Measurements from ENCODE around the gene OR56B1.
A peak's percentile ranks its signal among the peaks of the same experiment; 100 is the strongest.
"Not testable (repeated sequence)": the region's sequence is repeated elsewhere in the genome, so short reads cannot be mapped to it uniquely, and the experiment has no call there.

The OR56B1 gene, protein sequence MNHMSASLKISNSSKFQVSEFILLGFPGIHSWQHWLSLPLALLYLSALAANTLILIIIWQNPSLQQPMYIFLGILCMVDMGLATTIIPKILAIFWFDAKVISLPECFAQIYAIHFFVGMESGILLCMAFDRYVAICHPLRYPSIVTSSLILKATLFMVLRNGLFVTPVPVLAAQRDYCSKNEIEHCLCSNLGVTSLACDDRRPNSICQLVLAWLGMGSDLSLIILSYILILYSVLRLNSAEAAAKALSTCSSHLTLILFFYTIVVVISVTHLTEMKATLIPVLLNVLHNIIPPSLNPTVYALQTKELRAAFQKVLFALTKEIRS

DNA sequence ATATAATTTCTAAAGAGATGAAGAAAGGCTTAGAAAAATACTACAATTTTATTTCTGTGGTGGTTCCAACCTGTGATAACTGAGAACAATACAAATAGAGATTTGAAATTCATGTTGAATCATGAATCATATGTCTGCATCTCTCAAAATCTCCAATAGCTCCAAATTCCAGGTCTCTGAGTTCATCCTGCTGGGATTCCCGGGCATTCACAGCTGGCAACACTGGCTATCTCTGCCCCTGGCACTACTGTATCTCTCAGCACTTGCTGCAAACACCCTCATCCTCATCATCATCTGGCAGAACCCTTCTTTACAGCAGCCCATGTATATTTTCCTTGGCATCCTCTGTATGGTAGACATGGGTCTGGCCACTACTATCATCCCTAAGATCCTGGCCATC, at the start of gene OR56B1:
Gene OR56B1, plus strand, starts transcription at position 53 of the 400 bp plus-strand sequence. Its CDS starts 69 bp downstream, at position 122.
- no peak for DNase-seq

DNA sequence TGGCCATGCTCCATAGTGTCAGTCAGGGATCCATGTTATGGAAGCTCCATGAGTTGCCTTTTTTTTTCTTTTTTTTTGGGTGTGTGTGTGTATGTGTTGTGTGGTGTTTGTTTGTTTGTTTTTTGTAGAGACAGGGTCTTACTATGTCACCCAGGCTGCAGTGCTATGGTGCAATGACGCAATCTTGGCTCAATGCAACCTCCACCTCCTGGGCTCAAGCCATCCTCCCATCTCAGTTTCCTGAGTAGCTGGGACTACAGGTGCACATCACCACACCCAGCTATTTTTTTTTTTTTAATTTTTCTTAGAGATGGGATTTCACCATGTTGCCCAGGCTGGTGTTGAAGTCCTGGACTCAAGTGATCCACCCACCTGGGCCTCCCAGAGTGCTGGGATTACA, 47.8 kb upstream of the OR56B1 start:
- DNase-seq, result no peak

DNA sequence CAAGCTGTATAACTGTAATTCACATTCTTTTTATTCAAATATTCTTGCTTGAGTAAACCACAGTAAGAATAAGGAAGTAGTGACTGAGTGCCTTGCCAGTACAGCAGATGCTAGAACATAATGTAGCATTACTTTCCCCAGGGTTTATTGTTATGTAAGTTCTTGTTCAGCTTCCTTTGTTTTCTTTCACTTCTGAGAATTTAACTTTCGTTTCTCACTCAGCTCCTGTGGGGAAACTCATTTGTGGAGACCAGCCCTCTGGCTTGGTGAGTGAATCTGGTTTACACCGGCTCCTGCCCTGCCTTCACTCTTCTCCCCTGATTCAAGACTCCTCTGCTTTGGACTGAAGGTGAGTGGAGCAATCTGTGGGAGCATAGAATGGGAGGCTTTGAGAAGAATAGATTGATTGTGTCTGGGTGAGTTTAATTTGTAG, 46.7 kb upstream of the OR56B1 start, which contains the start of gene TRIM22:
Gene TRIM22, plus strand, starts transcription at position 240 of the 433 bp plus-strand sequence. CDS start 6,443 bp downstream, outside the sequence.
- peak; percentile 57 for DNase-seq

DNA sequence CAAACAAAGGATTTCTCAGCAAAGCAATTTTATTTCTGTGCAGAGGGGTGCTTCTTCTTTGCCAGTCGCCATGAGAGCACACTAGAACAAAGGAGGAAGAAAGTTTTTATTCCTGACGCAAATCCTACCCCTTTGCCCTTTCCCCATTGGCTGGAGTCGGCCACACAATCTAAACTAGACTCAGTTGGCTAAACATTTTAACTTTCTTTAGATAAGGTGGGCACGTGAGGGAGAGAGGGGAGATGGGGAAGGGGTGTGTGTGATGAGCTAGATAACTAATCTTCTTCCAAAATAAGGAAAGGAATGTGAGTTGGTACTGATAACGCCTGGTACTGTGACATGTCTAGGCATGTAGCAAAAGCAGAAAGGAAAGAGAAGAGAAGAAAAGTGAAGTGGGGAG, 46.0 kb upstream of the OR56B1 start:
- no peak for DNase-seq

DNA sequence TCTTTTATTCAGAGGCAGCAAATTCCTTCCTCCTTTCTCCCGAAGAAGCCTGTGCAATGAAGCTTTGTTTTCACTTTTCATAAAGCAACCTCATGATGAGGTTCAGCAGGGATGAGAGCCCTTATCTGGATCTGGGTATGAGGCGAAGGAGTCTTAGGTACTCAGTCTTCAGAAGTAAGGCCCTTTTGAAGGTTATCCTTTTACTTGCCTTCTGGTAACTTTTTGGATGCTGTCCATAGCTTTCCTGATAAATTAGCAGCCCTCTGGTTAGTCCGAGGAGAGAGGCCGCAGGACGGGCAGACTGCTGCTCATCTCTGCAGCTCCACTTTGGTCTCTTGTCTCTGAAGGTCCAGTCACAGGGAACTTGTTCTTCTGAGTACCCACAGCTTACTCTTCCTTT, 45.5 kb upstream of the OR56B1 start:
- DNase-seq, result no peak

DNA sequence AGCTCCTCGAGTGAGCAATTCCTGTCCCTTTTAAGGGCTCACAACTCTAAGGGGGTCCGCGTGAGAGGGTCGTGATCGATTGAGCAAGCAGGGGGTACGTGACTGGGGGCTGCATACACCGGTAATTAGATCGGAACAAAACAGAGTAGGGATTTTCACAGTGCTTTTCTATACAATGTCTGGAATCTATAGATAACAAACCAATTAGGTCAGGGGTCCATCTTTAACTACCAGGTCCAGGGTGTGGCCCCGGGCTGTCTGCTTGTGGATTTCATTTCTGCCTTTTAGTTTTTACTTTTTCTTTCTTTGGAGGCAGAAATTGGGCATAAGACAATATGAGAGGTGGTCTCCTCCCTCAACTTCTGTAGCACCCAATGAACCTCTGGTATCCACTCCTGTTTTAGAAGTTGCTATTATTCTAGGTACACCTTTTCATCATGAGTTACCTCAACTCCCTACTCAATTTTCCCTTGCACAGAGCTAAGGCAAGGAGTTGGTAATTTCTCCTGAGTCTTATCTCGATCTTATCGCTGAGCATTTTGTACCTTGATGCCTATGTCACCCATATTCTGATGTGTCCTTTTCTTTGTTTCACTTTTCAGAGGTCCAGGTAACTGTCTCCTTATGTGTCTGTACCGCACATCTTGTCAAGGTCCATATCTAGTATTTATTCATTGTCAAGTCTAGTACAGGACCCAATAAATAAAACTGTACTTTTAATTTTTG, 44.8 kb upstream of the OR56B1 start:
- not testable (repeated sequence) for DNase-seq

DNA sequence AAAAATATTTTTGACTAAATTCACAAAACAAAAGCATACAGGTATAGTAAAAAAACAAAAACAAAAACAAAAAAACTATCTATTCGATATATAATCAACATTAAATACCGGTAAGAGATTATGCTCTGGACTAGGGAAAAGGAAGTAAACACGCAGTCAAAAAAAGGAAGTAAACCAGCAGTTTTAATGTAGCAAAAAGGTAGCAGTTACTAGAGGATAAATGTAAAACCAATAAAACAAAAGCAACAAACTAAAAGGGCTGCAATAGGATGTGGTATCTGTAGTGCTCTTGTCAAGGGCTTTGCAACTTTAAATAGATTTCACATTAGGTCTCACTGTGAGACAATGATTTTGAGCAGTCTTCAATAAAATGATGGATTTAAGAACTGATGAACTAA, 44.3 kb upstream of the OR56B1 start:
- no peak for DNase-seq

DNA sequence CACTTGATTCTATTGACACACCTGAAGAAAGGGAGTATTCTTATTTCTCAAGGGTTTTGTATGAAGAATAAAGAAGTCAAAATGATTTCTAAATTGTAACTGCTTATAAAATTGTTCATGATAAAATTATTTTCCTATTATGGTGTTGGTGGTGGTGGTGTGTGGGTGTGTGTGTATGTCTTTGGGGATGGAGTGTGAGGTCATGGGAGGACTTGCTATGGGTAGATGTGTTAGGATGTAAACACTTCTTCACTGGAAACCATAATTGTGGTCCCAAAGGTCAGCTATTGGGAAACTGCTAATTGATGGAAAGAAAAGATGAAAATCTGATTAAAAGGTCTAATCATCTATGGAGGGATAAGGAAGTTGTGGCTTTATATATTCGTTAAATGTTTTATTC, 41.6 kb upstream of the OR56B1 start:
- DNase-seq, result no peak

DNA sequence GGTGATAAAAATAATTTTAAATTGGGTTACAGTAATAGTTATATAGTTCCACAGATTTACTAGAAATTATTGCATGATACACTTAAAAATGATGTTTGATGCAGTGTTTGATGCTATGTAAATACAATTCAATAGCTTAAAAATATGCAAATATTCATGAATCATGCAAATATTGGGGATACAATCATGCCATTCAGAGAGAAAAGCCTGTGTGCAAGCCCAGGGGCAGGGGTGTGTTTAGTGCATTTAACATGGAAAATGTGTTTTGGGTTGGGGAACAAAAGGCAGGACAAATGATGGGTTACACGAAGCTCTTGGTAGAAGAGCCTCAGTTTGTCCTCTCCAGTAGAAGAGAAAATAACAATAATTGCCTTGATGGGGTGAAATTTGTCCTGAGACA, 40.7 kb upstream of the OR56B1 start:
- no peak for DNase-seq

DNA sequence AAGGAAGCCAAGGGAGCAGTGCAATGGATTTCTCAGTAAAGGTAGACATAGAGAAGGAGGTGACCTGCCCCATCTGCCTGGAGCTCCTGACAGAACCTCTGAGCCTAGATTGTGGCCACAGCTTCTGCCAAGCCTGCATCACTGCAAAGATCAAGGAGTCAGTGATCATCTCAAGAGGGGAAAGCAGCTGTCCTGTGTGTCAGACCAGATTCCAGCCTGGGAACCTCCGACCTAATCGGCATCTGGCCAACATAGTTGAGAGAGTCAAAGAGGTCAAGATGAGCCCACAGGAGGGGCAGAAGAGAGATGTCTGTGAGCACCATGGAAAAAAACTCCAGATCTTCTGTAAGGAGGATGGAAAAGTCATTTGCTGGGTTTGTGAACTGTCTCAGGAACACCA, 40.0 kb upstream of the OR56B1 start:
- no peak for DNase-seq

DNA sequence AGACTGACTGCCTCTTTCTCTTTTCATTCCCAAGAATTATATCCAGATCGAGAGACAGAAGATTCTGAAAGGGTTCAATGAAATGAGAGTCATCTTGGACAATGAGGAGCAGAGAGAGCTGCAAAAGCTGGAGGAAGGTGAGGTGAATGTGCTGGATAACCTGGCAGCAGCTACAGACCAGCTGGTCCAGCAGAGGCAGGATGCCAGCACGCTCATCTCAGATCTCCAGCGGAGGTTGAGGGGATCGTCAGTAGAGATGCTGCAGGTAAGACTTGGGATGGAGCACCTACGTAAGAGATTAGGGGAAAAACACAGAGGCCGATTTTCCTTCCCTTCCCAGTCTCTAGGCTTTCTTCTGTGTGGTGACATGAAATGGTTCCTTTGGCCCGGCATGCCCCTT, 38.0 kb upstream of the OR56B1 start:
- DNase-seq, result no peak

DNA sequence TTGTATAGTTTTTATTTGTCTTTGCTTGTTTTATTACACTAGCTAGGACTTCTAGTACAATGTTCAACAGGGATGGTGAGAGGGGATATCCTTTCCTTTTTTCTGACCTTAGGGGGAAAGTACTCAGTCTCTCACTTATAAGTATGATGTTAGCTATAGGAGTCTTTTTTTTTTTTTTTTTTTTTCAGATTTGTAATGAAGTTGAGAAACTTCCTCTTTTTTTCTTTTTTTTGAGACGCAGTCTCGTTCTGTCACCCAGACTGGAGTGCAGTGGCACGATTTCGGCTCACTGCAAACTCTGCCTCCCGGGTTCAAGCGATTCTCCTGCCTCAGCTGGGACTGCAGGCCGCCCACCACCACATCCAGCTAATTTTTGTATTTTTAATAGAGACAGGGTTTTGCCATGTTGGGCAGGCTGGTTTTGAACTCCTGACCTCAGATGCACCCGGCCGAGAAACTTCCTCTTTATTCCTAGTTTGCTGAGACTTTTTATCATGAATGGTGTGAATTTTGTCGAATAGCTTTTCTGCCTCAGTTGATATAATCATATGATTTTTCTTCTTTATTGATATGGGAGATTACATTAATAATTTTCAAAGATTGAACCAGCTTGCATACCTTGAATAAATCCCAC, 35.7 kb upstream of the OR56B1 start:
- no peak for DNase-seq

DNA sequence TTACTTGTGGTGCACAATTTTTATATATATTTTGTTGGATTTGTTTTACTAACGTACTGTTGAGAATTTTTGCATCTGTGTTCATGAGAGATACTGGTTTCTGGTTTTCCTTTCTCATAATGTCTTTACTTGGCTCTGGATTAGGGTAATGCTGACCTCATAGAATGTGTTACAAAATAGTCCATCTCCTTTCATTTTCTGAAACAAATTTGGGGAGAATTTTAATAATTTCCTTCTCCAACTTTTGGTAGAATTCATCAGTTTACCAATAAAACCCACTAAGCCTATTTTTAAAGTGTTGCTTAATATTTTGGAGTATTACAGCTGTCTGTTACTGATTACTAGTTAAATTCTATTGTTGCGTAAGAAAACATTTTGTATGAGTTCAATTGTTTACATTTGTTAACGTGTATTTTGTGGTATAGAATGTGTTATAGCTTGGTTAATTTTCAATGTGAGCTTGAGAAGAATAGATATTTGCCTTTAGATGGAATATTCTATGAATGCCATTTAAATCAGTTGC, 35.1 kb upstream of the OR56B1 start:
- DNase-seq, result no peak

DNA sequence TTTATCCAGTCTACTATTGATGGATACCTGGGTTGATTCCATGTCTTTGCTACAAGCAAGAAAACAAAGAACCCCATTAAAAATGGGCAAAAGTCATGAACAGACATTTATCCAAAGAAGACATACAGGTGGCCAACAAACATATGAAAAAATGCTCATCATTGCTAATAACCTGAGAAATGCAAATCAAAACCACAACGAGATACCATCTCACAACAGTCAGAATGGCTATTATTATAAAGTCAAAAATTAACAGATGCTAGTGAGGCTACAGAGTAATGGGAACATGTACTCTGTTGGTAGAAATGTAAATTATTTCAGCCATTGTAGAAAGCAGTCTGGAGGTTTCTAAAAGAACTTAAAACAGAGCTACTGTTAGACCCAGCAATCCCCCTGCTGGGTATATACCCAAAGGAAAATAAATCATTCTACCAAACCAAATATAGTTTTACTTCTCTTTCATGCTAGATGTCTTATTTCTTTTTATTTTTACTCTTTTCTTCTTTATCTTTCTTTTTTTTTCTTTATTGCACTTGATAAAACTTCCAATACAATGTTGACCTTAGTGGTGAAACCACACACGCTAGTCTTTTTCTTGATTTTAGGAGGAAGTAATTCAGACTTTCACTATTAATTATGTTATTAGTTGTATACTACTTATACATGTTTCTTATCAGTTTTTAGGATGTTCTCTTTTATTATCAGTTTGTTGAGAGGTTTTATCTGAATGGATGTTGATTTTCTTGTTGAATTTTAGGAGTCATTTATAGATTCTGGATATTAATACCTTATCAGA, 32.3 kb upstream of the OR56B1 start:
- no peak for DNase-seq

DNA sequence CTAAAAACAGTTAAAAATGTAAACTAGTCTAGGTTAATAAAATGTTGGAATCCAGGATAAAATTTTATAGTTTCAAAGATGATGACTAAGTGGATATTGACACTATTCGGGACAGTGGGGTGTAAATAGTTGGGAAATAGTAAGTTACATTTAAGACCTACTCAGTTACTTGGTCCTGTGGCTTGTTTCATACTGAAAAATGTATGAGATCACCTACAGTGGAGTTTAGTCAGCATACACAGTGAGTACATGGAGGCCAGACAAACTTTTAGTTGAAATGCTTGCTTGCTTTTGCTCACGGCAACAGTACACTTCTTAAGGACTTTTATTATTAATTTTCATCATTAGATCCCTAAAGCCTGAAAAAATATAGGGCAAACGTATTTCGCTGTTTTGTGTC, 30.6 kb upstream of the OR56B1 start:
- DNase-seq, result no peak

DNA sequence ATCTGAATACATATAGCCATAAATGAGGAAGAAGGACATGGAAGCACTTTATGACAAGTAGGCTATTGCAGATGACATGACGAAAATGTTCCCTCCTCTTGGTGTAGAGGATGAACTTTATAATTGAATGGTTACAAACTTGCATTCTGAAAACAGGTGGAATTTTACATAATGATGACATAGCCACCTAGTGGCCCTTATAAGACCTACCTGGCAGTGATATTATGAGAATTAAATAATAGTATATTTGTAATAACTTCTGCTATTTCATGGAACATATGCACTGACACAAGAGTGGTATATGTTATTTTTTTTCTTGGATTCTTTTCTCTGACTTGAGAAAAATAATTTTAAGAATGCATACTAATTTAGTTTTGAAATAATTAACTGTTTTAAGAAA, 23.7 kb upstream of the OR56B1 start:
- no peak for DNase-seq

DNA sequence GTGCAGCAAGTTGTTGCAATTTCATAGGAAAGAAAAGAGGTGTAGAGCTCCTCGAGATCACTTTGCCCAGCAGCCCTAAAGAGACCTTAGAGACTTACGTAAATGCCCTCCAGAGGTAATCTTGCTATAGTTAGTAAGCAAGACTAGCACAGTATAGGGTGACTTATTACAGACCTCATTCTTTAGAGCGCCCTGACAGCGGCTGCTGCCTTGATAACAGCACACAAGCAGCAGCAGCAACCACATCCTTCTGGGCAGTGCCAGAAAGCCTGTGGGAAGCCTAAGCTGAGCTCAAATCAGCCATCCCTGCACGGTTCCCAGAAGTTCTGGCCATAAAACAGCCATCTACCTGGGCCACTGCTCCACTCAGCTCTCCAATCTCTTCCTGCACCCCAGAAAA, 22.6 kb upstream of the OR56B1 start:
- no peak for DNase-seq

DNA sequence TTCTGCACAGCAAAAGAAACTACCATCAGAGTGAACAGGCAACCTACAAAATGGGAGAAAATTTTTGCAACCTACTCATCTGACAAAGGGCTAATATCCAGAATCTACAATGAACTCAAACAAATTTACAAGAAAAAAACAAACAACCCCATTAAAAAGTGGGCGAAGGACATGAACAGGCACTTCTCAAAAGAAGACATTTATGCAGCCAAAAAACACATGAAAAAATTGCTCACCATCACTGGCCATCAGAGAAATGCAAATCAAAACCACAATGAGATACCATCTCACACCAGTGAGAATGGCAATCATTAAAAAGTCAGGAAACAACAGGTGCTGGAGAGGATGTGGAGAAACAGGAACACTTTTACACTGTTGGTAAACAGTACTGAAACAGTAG, 19.7 kb upstream of the OR56B1 start:
- DNase-seq, result not testable (repeated sequence)

DNA sequence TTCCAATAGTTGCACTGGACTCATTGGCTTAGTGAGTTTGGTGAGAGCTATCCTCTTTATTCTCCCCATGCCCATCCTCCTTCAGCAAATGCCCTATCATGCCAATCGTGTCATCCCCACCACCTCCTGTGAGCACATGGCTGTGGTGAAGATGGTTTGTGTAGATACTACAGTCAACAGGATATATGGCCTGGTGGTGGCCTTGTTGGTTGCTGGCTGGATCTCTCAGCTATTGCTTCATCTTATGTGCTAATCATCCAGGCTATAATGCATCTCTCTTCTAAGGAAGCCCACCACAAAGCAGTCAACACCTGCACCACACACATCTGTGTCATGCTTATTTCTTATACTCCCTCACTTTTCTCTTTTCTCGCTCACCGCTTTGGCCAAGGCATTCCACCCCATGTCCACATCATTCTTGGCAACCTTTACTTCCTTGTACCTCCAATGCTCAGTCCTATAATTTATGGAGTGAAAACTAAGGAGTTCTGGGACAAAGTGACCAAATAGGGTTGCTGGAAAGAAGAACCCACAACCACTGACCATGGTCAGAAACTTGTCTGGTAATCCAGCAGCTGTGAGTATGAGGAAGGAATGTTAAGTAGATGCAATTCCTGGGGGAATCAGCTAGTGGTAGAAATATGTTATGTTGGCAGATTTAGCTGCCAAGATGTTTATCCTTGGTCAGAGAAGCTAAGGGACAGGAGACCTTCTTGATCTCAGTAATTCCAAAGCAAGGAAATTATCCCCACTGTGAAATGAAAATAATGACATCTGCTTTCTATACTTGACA, 16.3 kb upstream of the OR56B1 start:
- no peak for DNase-seq

DNA sequence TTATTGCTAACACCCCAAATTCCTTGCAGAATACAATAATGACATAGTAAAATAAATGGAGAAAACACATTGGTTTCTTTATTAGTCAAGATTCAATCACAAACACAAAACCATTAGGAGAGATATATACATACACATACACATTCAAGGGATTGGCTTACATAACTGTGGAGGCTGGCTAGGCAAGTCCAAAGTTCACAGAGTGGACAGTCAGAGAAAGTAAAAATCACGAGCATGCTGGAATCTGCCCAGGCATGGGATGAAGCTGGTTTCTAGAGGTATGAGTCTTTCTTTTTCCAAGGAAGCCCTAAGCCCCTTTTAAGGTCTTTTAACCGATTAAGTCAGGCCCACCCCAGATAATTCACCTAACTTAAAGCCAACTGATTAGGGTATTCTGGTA, 13.6 kb upstream of the OR56B1 start:
- no peak for DNase-seq

DNA sequence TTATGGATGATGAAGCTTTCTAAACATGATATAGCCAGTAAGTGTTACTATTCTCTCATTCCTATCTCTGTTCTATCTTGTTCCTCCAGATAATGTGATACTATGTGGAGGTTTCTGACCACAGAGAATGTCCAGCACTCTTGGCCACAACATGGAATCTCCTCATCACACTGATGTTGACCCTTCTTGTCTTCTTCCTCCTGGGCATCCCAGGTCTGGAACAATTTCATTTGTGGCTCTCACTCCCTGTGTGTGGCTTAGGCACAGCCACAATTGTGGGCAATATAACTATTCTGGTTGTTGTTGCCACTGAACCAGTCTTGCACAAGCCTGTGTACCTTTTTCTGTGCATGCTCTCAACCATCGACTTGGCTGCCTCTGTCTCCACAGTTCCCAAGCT, 9.9 kb upstream of the OR56B1 start:
- no peak for DNase-seq

DNA sequence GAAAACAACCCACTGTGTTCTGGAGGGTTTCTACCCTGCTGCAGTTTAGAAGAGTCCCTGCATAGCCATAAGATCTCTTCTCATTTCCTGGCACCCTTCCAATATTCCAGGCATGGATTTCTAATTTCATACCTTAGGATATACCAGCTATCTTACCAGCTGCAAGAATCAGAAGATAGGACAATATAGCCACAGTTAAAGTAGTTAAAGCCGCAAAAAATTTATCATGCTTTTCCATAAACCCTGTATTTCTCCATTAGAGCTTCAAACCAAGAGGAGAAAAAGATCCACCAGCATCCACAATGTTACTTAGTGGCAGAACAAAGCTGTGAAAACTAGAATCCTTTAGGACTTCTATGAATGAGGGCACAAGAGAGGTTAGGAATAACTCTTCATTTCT, 8.6 kb upstream of the OR56B1 start:
- no peak for DNase-seq

Data from activated naive CD4-positive, alpha-beta T cell treated with anti-CD3 and anti-CD28 coated beads, Interleukin-2, amount 50 U/mL, for 16 hours (primary cell).